ENCODE results near the gene DAB1.

DAB1 gene

GRCh38 chr1:57218487-57219079 is 205.3 kb downstream of the DAB1 start:
- no peak for DNase-seq (ENCODE audit: low read depth)

GRCh38 chr1:57217905-57218304 is 206.0 kb downstream of the DAB1 start:
- DNase-seq (ENCODE audit: low read depth) = no peak

- no peak for DNase-seq (ENCODE audit: low read depth)
These were observed 208.8 kb downstream of the DAB1 start for GRCh38 chr1:57214951-57215575.

GRCh38 chr1:57210881-57211280 is 213.0 kb downstream of the DAB1 start:
- DNase-seq (ENCODE audit: low read depth) = no peak

GRCh38 chr1:57209495-57209894 is 214.4 kb downstream of the DAB1 start:
- DNase-seq (ENCODE audit: low read depth) = no peak

- no peak for DNase-seq (ENCODE audit: low read depth)
These were observed 215.0 kb downstream of the DAB1 start for GRCh38 chr1:57208741-57209302.

GRCh38 chr1:57206038-57206437 is 217.8 kb downstream of the DAB1 start:
- no peak for DNase-seq (ENCODE audit: low read depth)

GRCh38 chr1:57204942-57205787 is 218.7 kb downstream of the DAB1 start:
- no peak for DNase-seq (ENCODE audit: low read depth)

- DNase-seq (ENCODE audit: low read depth) = no peak
These were observed 219.8 kb downstream of the DAB1 start for GRCh38 chr1:57204091-57204490.

- no peak for DNase-seq (ENCODE audit: low read depth)
These were observed 221.6 kb downstream of the DAB1 start for GRCh38 chr1:57202241-57202640.

- no peak for DNase-seq (ENCODE audit: low read depth)
These were observed 224.9 kb downstream of the DAB1 start for GRCh38 chr1:57198912-57199311.

- DNase-seq (ENCODE audit: low read depth) = no peak
These were observed 228.4 kb downstream of the DAB1 start for GRCh38 chr1:57195436-57195941.

GRCh38 chr1:57192222-57192621 is 231.6 kb downstream of the DAB1 start:
- DNase-seq (ENCODE audit: low read depth) = no peak

GRCh38 chr1:57190898-57191297 is 233.0 kb downstream of the DAB1 start:
- DNase-seq (ENCODE audit: low read depth) = no peak

GRCh38 chr1:57188168-57188567 is 235.7 kb downstream of the DAB1 start:
- no peak for DNase-seq (ENCODE audit: low read depth)

GRCh38 chr1:57186455-57186854 is 237.4 kb downstream of the DAB1 start:
- DNase-seq (ENCODE audit: low read depth) = no peak

- DNase-seq (ENCODE audit: low read depth) = no peak
These were observed 244.9 kb downstream of the DAB1 start for GRCh38 chr1:57179001-57179400.

GRCh38 chr1:57175506-57175905 is 248.4 kb downstream of the DAB1 start:
- no peak for DNase-seq (ENCODE audit: low read depth)

GRCh38 chr1:57172040-57172439 is 251.8 kb downstream of the DAB1 start:
- DNase-seq (ENCODE audit: low read depth) = no peak

- DNase-seq (ENCODE audit: low read depth) = no peak
These were observed 255.9 kb downstream of the DAB1 start for GRCh38 chr1:57167997-57168396.

GRCh38 chr1:57165546-57165945 is 258.3 kb downstream of the DAB1 start:
- DNase-seq (ENCODE audit: low read depth) = no peak

- no peak for DNase-seq (ENCODE audit: low read depth)
These were observed 259.3 kb downstream of the DAB1 start for GRCh38 chr1:57164584-57164983.

- no peak for DNase-seq (ENCODE audit: low read depth)
These were observed 260.1 kb downstream of the DAB1 start for GRCh38 chr1:57163789-57164188.

Data from ELR (cell line).